HG03060 (cell line): ENCODE measurements around the gene NR1D2.
A peak's percentile ranks its signal among the peaks of the same experiment; 100 is the strongest.
"Not testable (repeated sequence)": the region's sequence is repeated elsewhere in the genome, so short reads cannot be mapped to it uniquely, and the experiment has no call there.

Experiments used
- ATAC-seq: cut with Tn5 transposase; IDR thresholded peaks from one replicate; pipeline ENCODE4 v1.9.1; 2021; ENCODE audit warnings: low read depth, moderate number of reproducible peaks; ENCODE audit not compliant: unreplicated experiment

The NR1D2 gene

GRCh38 chr3:24002129-24002528 is 57.0 kb downstream of the NR1D2 start:
- ATAC-seq: no peak

GRCh38 chr3:24003466-24003865 is 58.4 kb downstream of the NR1D2 start:
- no peak for ATAC-seq

- peak; percentile 92 for ATAC-seq
These were observed 59.3 kb downstream of the NR1D2 start for GRCh38 chr3:24004171-24004938.

- no peak for ATAC-seq
These were observed 60.6 kb downstream of the NR1D2 start for GRCh38 chr3:24005669-24006068.

- ATAC-seq: not testable (repeated sequence)
These were observed 65.7 kb downstream of the NR1D2 start for GRCh38 chr3:24010834-24011233.

- ATAC-seq: no peak
These were observed 67.6 kb downstream of the NR1D2 start for GRCh38 chr3:24012589-24013269.

GRCh38 chr3:24017305-24017704 is 72.2 kb downstream of the NR1D2 start:
- no peak for ATAC-seq

GRCh38 chr3:24018784-24019570 is 73.9 kb downstream of the NR1D2 start:
- ATAC-seq: no peak

GRCh38 chr3:24019585-24019984 is 74.5 kb downstream of the NR1D2 start:
- ATAC-seq: no peak

GRCh38 chr3:24020036-24020691 is 75.1 kb downstream of the NR1D2 start:
- no peak for ATAC-seq

- no peak for ATAC-seq
These were observed 78.1 kb downstream of the NR1D2 start for GRCh38 chr3:24023197-24023596.

GRCh38 chr3:24025805-24026204 is 80.7 kb downstream of the NR1D2 start:
- ATAC-seq: no peak

- not testable (repeated sequence) for ATAC-seq
These were observed 81.6 kb downstream of the NR1D2 start for GRCh38 chr3:24026665-24027064.

GRCh38 chr3:24027946-24028345 is 82.9 kb downstream of the NR1D2 start:
- no peak for ATAC-seq
